ENCODE data around the gene TLE3. TPM values are rescaled to one million over a fixed set of nuclear protein-coding genes. Genes with fewer than 3 reads are reported as not detected.

Gene TLE3
- total RNA-seq, 3 donors from 2014 or later: 67.0 to 73.9 (median 73.4) TPM

DNA sequence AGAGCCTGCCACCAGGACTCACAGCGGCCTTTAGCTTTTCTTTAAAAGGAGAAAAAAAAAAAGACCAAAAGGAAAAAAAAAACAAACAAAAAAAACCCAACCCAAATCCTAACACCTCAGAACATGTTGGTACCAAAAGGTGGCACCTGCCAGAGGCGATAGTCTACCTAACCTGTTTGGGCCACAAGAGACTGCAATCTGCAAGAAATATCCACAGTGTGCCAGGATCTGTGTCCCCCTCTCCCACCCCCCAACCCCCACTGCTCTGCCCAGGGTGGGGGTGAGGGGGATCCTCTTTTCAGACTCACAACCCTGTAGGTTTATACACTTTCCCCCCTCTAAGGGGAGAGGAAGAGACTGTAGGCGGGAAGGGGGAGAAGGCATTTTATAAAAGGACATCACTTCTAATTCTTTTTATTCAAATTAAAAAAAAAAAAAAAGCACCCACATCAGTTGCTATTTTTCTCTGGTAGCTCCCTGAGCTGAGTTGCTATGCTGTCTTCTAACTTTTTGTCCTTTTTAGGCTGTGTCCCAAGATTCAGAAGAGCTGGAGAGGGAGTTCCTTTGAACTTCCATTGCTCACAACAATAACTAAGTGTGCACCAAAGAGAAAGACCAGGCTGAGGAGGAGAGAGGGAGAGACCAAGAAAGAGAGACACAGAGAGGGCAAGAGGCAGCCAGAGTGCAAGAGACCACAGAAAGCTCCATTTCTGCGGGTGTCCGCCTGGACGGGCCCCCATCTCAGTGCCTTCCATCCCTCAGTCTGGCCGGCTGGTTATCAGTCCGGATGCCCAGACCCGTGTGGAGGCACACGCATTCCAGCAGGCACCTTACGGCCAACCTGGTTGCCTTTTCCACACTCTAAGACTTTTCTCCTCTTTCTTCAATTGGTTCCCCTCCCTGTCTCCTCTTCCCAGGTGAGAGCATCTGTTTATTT, 48.9 kb downstream of the TLE3 start:
- H3K36me3 ChIP-seq: peaks cover 20% of the 10 kb centered on the region
- no peak overlapping the region for H3K27ac ChIP-seq
- H3K4me3 ChIP-seq: no peak overlapping the region
- peak in 1 of 2 donors; percentile 46 for DNase-seq (ENCODE audit: low spot score in 2 of 2)
- no peaks in the 10 kb centered on the region for H3K9me3 ChIP-seq
- TF ChIP-seq POLR2A (IDR thresholded peaks at IDR 0.05) (no peak), POLR2AphosphoS5 (IDR thresholded peaks at IDR 0.05) (no peak)
- TF ChIP-seq, protein P1, sequence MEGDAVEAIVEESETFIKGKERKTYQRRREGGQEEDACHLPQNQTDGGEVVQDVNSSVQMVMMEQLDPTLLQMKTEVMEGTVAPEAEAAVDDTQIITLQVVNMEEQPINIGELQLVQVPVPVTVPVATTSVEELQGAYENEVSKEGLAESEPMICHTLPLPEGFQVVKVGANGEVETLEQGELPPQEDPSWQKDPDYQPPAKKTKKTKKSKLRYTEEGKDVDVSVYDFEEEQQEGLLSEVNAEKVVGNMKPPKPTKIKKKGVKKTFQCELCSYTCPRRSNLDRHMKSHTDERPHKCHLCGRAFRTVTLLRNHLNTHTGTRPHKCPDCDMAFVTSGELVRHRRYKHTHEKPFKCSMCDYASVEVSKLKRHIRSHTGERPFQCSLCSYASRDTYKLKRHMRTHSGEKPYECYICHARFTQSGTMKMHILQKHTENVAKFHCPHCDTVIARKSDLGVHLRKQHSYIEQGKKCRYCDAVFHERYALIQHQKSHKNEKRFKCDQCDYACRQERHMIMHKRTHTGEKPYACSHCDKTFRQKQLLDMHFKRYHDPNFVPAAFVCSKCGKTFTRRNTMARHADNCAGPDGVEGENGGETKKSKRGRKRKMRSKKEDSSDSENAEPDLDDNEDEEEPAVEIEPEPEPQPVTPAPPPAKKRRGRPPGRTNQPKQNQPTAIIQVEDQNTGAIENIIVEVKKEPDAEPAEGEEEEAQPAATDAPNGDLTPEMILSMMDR (IDR thresholded peaks at IDR 0.05): no peak
- H3K27me3 ChIP-seq: no peaks in the 10 kb centered on the region
- no peaks in the 10 kb centered on the region for H3K4me1 ChIP-seq
- intact Hi-C loops (cut with DNase I; ENCODE audit: low total_unique reads): no loop called here

DNA sequence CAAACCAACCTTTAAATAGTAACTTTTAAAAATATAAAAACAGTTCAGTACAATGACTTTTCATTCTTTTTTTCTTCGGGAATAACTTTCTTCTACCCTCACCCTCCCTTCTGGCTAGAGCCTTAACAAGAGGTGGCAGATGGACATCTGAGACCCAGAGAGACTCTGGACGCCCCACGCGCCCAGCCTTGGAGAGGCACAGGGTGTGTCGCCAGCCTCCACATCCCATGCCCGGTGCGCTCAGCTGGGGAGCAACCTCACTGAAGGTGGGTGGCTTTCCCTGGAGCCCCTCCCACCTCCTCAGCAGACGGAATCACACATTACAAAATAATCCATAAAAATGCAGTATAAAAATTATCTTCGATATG, 49.5 kb downstream of the TLE3 start:
- peak in 1 of 2 donors; percentile 47 for DNase-seq (ENCODE audit: low spot score in 2 of 2)
- Histone ChIP-seq H3K27me3 (no peaks in the 10 kb centered on the region), H3K9me3 (no peaks in the 10 kb centered on the region), H3K4me3 (no peak overlapping the region), H3K4me1 (no peaks in the 10 kb centered on the region), H3K36me3 (peaks cover 20% of the 10 kb centered on the region), H3K27ac (no peak overlapping the region)
- TF ChIP-seq POLR2AphosphoS5 (IDR thresholded peaks at IDR 0.05): no peak
- TF ChIP-seq, protein P1 (IDR thresholded peaks at IDR 0.05): no peak
- no peak for TF ChIP-seq POLR2A (IDR thresholded peaks at IDR 0.05)
- intact Hi-C loops (cut with DNase I; ENCODE audit: low total_unique reads): no loop called here

DNA sequence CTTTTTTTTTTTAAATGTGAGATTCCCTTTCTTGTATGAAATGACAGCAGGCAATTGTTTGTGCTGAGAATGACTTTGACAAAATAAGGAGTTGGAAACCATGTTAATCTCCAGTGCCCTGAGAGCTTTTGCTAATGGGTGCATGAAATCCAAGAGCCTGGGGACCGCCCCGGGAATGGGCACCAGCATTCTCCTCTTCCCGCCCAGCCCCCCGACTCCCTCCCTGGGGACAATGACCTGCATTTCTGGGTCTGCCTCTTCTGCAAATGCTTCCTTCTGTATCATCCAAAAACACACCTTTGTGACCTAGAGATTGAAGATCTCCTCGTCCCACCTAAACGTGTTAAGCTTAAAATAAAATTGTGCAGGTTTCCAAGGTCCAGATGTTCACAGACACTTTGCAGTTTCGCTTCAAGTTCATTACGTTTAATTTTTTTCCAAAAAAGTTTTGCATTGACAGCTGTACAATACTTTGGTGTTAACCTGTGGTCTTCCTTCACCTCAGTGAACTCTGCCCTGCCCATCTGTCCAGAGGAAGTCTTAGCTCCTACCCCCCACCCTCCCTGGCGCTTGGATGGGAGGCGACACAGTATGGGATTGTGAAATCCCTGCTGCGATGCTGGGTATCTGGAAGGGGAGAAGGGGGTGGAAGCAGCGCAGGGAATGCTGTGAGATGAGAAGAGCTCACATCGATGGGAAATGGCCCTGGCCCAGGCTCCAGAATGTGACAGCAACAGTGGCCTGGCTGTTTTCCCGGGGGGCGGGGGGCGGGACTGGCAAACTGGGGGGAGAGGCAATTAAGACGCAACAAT, 50.1 kb downstream of the TLE3 start:
- intact Hi-C loops (cut with DNase I; ENCODE audit: low total_unique reads): no loop called here
- DNase-seq (ENCODE audit: low spot score in 2 of 2): peak in 1 of 2 donors; percentile 45
- TF ChIP-seq, protein P1 (IDR thresholded peaks at IDR 0.05): no peak
- TF ChIP-seq POLR2AphosphoS5 (IDR thresholded peaks at IDR 0.05) (no peak), POLR2A (IDR thresholded peaks at IDR 0.05) (no peak)
- Histone ChIP-seq H3K27me3 (no peaks in the 10 kb centered on the region), H3K9me3 (no peaks in the 10 kb centered on the region), H3K27ac (no peak overlapping the region), H3K36me3 (peaks cover 20% of the 10 kb centered on the region), H3K4me3 (no peak overlapping the region), H3K4me1 (no peaks in the 10 kb centered on the region)

DNA sequence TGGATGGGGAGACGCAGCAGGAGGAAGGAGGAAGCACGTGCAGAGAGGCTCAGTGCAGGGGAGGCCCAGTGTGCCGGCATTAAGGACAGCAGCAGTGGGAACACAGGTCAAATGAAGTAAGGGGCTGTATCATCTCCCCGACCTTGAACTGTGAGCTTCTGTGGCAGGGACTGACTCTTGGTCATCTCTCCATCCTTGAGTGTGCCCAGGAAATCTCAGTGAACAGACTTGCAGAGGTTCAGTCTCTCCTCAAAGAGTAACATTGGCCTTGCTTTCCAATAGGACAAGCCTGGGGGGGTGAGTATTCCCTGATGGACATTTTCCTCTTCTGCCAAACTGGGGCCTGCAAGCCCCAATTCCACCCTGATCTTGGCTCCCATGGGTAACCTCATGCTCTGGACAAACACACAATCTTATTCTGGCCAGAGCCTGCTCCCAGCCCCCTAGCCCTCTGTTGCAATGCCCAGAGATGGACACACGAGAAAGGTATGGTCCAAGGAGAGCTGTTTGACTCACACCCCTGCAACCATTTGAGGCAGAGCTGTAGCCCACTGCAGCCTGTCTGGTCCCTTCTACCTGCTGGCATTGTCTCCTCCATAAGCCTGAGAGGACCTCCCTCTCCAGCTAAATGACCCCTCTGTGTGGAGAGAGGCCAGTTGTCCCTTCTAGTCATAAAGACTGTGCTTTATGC, 50.9 kb downstream of the TLE3 start:
- H3K4me1 ChIP-seq: no peaks in the 10 kb centered on the region
- H3K27me3 ChIP-seq: no peaks in the 10 kb centered on the region
- intact Hi-C loops (cut with DNase I; ENCODE audit: low total_unique reads): no loop called here
- H3K9me3 ChIP-seq: no peaks in the 10 kb centered on the region
- TF ChIP-seq, protein P1 (IDR thresholded peaks at IDR 0.05): no peak
- TF ChIP-seq POLR2A (IDR thresholded peaks at IDR 0.05) (no peak), POLR2AphosphoS5 (IDR thresholded peaks at IDR 0.05) (no peak)
- peak in 1 of 2 donors; percentile 20 for DNase-seq (ENCODE audit: low spot score in 2 of 2)
- H3K4me3 ChIP-seq: no peak overlapping the region
- peaks cover 13% of the 10 kb centered on the region for H3K36me3 ChIP-seq
- no peak overlapping the region for H3K27ac ChIP-seq
